ENCODE measurements around the gene SIDT2. TPM values are rescaled to one million over a fixed set of nuclear protein-coding genes. Genes with fewer than 3 reads are reported as not detected.
A peak's percentile ranks its signal among the peaks of the same experiment; 100 is the strongest.

Gene SIDT2
- total RNA-seq, 2 experiments from 2014 or later: 28.6 to 30.9 TPM

- Mint-ChIP-seq H3K27ac (no peak overlapping the region), H3K27me3 (no peaks in the 10 kb centered on the region), H3K4me3 (no peak overlapping the region), H3K9me3 (no peaks in the 10 kb centered on the region), H3K36me3 (ENCODE audit: low read depth) (peaks cover 74% of the 10 kb centered on the region), H3K4me1 (peaks cover 37% of the 10 kb centered on the region)
- CTCF ChIA-PET: interaction anchor here (0.6 to 2.3 kb wide), 16 partner anchors 9 to 435 kb away, joined by 3 to 12 read pairs (median 4); partner anchors contain the start of genes APOA5 and PAFAH1B2
- no peak for DNase-seq
- POLR2A ChIA-PET: no interaction called here
Observed at GRCh38 chr11:117225553-117226170, 47.1 kb downstream of the SIDT2 start.

- H3K36me3 Mint-ChIP-seq (ENCODE audit: low read depth): peaks cover 73% of the 10 kb centered on the region
- no peak overlapping the region for H3K4me3 Mint-ChIP-seq
- H3K27me3 Mint-ChIP-seq: no peaks in the 10 kb centered on the region
- DNase-seq: peak; percentile 62
- peak overlapping the region; percentile 71 for H3K27ac Mint-ChIP-seq
- ChIA-PET POLR2A (interaction anchor here (0.7 kb wide), 1 partner anchor 150 kb away, joined by 3 read pairs; no protein-coding TSS in a partner anchor), CTCF (interaction anchor here (0.6 to 2.3 kb wide), 29 partner anchors 8 to 494 kb away, joined by 3 to 12 read pairs (median 4); partner anchors contain the start of genes APOA4, APOA5, PAFAH1B2 and SIDT2)
- peaks cover 41% of the 10 kb centered on the region for H3K4me1 Mint-ChIP-seq
- H3K9me3 Mint-ChIP-seq: no peaks in the 10 kb centered on the region
Observed at GRCh38 chr11:117226388-117227385, 48.1 kb downstream of the SIDT2 start.

- Mint-ChIP-seq H3K4me1 (peaks cover 42% of the 10 kb centered on the region), H3K27me3 (no peaks in the 10 kb centered on the region), H3K4me3 (peak overlapping the region; percentile 19), H3K9me3 (no peaks in the 10 kb centered on the region), H3K27ac (peak overlapping the region; percentile 81), H3K36me3 (ENCODE audit: low read depth) (peaks cover 67% of the 10 kb centered on the region)
- no peak for DNase-seq
- ChIA-PET POLR2A (interaction anchor here (0.6 kb wide), 1 partner anchor 98 kb away, joined by 3 read pairs; no protein-coding TSS in a partner anchor), CTCF (interaction anchor here (0.6 to 2.0 kb wide), 4 partner anchors 10 to 445 kb away, joined by 3 to 10 read pairs (median 4); partner anchors contain the start of gene APOA5)
Observed at GRCh38 chr11:117228091-117228490, 49.5 kb downstream of the SIDT2 start.

GRCh38 chr11:117229411-117229810 is 50.9 kb downstream of the SIDT2 start:
- no peak for DNase-seq
- Mint-ChIP-seq H3K36me3 (ENCODE audit: low read depth) (peaks cover 60% of the 10 kb centered on the region), H3K4me3 (peak overlapping the region; percentile 98), H3K27me3 (no peaks in the 10 kb centered on the region), H3K4me1 (peaks cover 53% of the 10 kb centered on the region), H3K9me3 (no peaks in the 10 kb centered on the region), H3K27ac (peak overlapping the region; percentile 96)
- ChIA-PET POLR2A (no interaction called here), CTCF (interaction anchor here (0.5 to 1.5 kb wide), 4 partner anchors 8 to 492 kb away, joined by 3 to 8 read pairs (median 4); no protein-coding TSS in a partner anchor)

- Mint-ChIP-seq H3K9me3 (no peaks in the 10 kb centered on the region), H3K36me3 (ENCODE audit: low read depth) (peaks cover 58% of the 10 kb centered on the region), H3K27me3 (no peaks in the 10 kb centered on the region), H3K4me1 (peaks cover 53% of the 10 kb centered on the region), H3K4me3 (peak overlapping the region; percentile 98), H3K27ac (peak overlapping the region; percentile 96)
- no peak for DNase-seq
- CTCF ChIA-PET: interaction anchor here (0.5 to 2.3 kb wide), 6 partner anchors 9 to 492 kb away, joined by 3 to 8 read pairs (median 4); no protein-coding TSS in a partner anchor
- POLR2A ChIA-PET: no interaction called here
Observed at GRCh38 chr11:117229931-117230285, 51.4 kb downstream of the SIDT2 start.

- H3K27ac Mint-ChIP-seq: peak overlapping the region; percentile 96
- no peaks in the 10 kb centered on the region for H3K9me3 Mint-ChIP-seq
- no peaks in the 10 kb centered on the region for H3K27me3 Mint-ChIP-seq
- peaks cover 53% of the 10 kb centered on the region for H3K36me3 Mint-ChIP-seq (ENCODE audit: low read depth)
- CTCF ChIA-PET: interaction anchor here (0.6 to 2.3 kb wide), 10 partner anchors 9 to 580 kb away, joined by 3 to 8 read pairs (median 4); no protein-coding TSS in a partner anchor
- H3K4me3 Mint-ChIP-seq: peak overlapping the region; percentile 98
- H3K4me1 Mint-ChIP-seq: peaks cover 53% of the 10 kb centered on the region
- POLR2A ChIA-PET: no interaction called here
- DNase-seq: peak; percentile 63
Observed at GRCh38 chr11:117230286-117230961, 51.9 kb downstream of the SIDT2 start.

GRCh38 chr11:117230999-117231841 is 52.7 kb downstream of the SIDT2 start:
- Mint-ChIP-seq H3K36me3 (ENCODE audit: low read depth) (peaks cover 48% of the 10 kb centered on the region), H3K27me3 (no peaks in the 10 kb centered on the region), H3K27ac (peak overlapping the region; percentile 96), H3K4me1 (peaks cover 53% of the 10 kb centered on the region), H3K4me3 (peak overlapping the region; percentile 98), H3K9me3 (no peaks in the 10 kb centered on the region)
- POLR2A ChIA-PET: interaction anchor here (0.9 kb wide), 1 partner anchor 86 kb away, joined by 5 read pairs; no protein-coding TSS in a partner anchor
- DNase-seq: no peak
- CTCF ChIA-PET: interaction anchor here (0.6 to 2.3 kb wide), 15 partner anchors 9 to 581 kb away, joined by 3 to 11 read pairs (median 3); no protein-coding TSS in a partner anchor

- Mint-ChIP-seq H3K4me1 (peaks cover 50% of the 10 kb centered on the region), H3K27ac (peak within 1 kb of the TSS; percentile 100), H3K27me3 (no peaks in the 10 kb centered on the region), H3K36me3 (ENCODE audit: low read depth) (peaks cover 45% of the 10 kb centered on the region), H3K9me3 (no peaks in the 10 kb centered on the region), H3K4me3 (peak within 1 kb of the TSS; percentile 98)
- CTCF ChIA-PET: interaction anchor here (0.8 to 2.3 kb wide), 13 partner anchors 8 to 489 kb away, joined by 3 to 11 read pairs (median 3); no protein-coding TSS in a partner anchor
- POLR2A ChIA-PET: interaction anchor here (0.9 kb wide), 1 partner anchor 87 kb away, joined by 5 read pairs; no protein-coding TSS in a partner anchor
- DNase-seq: peak; percentile 66
Observed at GRCh38 chr11:117231842-117232091, 53.2 kb downstream of the SIDT2 start, which contains the start of gene PCSK7. PCSK7 (minus strand) TSS chr11:117232073; CDS start chr11:117229844, 2,229 bp downstream.

GRCh38 chr11:117232092-117232878 is 53.7 kb downstream of the SIDT2 start, which contains the start of gene RNF214:
RNF214 (plus strand) TSS chr11:117232671; CDS start chr11:117234273, 1,602 bp downstream.
- DNase-seq: peak; percentile 71
- peak within 1 kb of the TSS; percentile 100 for H3K27ac Mint-ChIP-seq
- ChIA-PET CTCF (interaction anchor here (0.8 to 2.3 kb wide), 10 partner anchors 7 to 72 kb away, joined by 3 to 11 read pairs (median 4); no protein-coding TSS in a partner anchor), POLR2A (interaction anchor here (0.9 kb wide), 1 partner anchor 88 kb away, joined by 5 read pairs; no protein-coding TSS in a partner anchor)
- no peaks in the 10 kb centered on the region for H3K9me3 Mint-ChIP-seq
- peak within 1 kb of the TSS; percentile 98 for H3K4me3 Mint-ChIP-seq
- H3K36me3 Mint-ChIP-seq (ENCODE audit: low read depth): peaks cover 41% of the 10 kb centered on the region
- H3K27me3 Mint-ChIP-seq: no peaks in the 10 kb centered on the region
- H3K4me1 Mint-ChIP-seq: peaks cover 45% of the 10 kb centered on the region

- H3K9me3 Mint-ChIP-seq: no peaks in the 10 kb centered on the region
- ChIA-PET CTCF (interaction anchor here (0.7 to 1.7 kb wide), 5 partner anchors 11 to 41 kb away, joined by 3 to 11 read pairs (median 3); no protein-coding TSS in a partner anchor), POLR2A (no interaction called here)
- peak overlapping the region; percentile 89 for H3K27ac Mint-ChIP-seq
- H3K36me3 Mint-ChIP-seq (ENCODE audit: low read depth): peaks cover 36% of the 10 kb centered on the region
- no peak for DNase-seq
- peak overlapping the region; percentile 85 for H3K4me3 Mint-ChIP-seq
- H3K27me3 Mint-ChIP-seq: no peaks in the 10 kb centered on the region
- peaks cover 44% of the 10 kb centered on the region for H3K4me1 Mint-ChIP-seq
Observed at GRCh38 chr11:117232911-117233409, 54.4 kb downstream of the SIDT2 start.

Measured in activated CD4-positive, alpha-beta T cell treated with anti-CD3 and anti-CD28 coated beads, Interleukin-2, amount 10 ng/mL, durations not matched to agents 7 days and 5 days (primary cell).